Osteoblast (primary cell): ENCODE results near the gene METTL21A. TPM values are rescaled to one million over a fixed set of nuclear protein-coding genes. Genes with fewer than 3 reads are reported as not detected.
"Not testable (repeated sequence)": the region's sequence is repeated elsewhere in the genome, so short reads cannot be mapped to it uniquely, and the experiment has no call there.

Source experiments
- DNase-seq: peaks from one replicate; pipeline ENCODE4 v3.0.0; 2011; ENCODE audit warnings: low spot score, mixed read lengths; ENCODE audit not compliant: insufficient read length; ENCODE audit errors: missing footprints
- H2AFZ ChIP-seq: 2 replicates; pipeline ENCODE4 v1.6.0; 2011; ENCODE audit warnings: mild to moderate bottlenecking, low read length
- H3K27ac ChIP-seq: 2 replicates; pipeline ENCODE4 v1.5.1; 2011; ENCODE audit warnings: mild to moderate bottlenecking, low read depth, low read length, moderate library complexity
- H3K27me3 ChIP-seq: 2 replicates; pipeline ENCODE4 v1.6.0; 2012; ENCODE audit warnings: mild to moderate bottlenecking, control low read depth, inconsistent platforms, low read length, moderate library complexity; ENCODE audit not compliant: insufficient read depth
- H3K36me3 ChIP-seq: 2 replicates; pipeline ENCODE4 v1.5.1; 2011; ENCODE audit warnings: mild to moderate bottlenecking, low read length, control low read depth, moderate library complexity; ENCODE audit not compliant: insufficient read depth
- H3K4me1 ChIP-seq: 2 replicates; pipeline ENCODE4 v1.5.1; 2011; ENCODE audit warnings: mild to moderate bottlenecking, low read length, control low read depth, moderate library complexity; ENCODE audit not compliant: insufficient read depth
- H3K4me2 ChIP-seq: 2 replicates; pipeline ENCODE4 v1.6.0; 2011; ENCODE audit warnings: mild to moderate bottlenecking, low read length; ENCODE audit not compliant: insufficient read depth
- H3K4me3 ChIP-seq: fragments of 200-600 bp; sonication (generic); 3 replicates; pipeline ENCODE4 v1.5.1; 2012; ENCODE audit warnings: mild to moderate bottlenecking, low read length, inconsistent platforms; ENCODE audit not compliant: insufficient read depth
- H3K79me2 ChIP-seq: 2 replicates; pipeline ENCODE4 v1.6.0; 2012; ENCODE audit warnings: mild to moderate bottlenecking, low read length, control low read depth, inconsistent platforms; ENCODE audit not compliant: insufficient read depth
- H3K9me3 ChIP-seq: 2 replicates; pipeline ENCODE4 v1.5.1; 2011; ENCODE audit warnings: low read depth, low read length, control low read depth
- H4K20me1 ChIP-seq: 2 replicates; pipeline ENCODE4 v1.6.0; 2012; ENCODE audit warnings: mild to moderate bottlenecking, low read length, control low read depth; ENCODE audit not compliant: insufficient read depth
- total RNA-seq: library from RNA; depleted of rRNA; stranded (reverse); fragments of >200 nt; gene quantifications from 2 replicates; pipeline ENCODE4 v1.2.3, GENCODE V29; 2012
- TF ChIP-seq, protein P1 (sequence below): IDR thresholded peaks from 2 replicates; pipeline ENCODE4 v1.5.1; 2011; ENCODE audit warnings: mild to moderate bottlenecking, low read depth, low read length, moderate library complexity; ENCODE audit errors: extremely low read depth

Gene METTL21A
- total RNA-seq, 1 donor: 13.4 TPM

GRCh38 chr2:207658156-207658555 is 33.0 kb upstream of the METTL21A start:
- H2AFZ ChIP-seq: no peak overlapping the region
- no peak overlapping the region for H3K27ac ChIP-seq
- H3K27me3 ChIP-seq: no peaks in the 10 kb centered on the region
- no peaks in the 10 kb centered on the region for H3K36me3 ChIP-seq
- H3K4me2 ChIP-seq: no peak overlapping the region
- H3K4me1 ChIP-seq: no peaks in the 10 kb centered on the region
- H3K9me3 ChIP-seq: no peaks in the 10 kb centered on the region
- TF ChIP-seq, protein P1, sequence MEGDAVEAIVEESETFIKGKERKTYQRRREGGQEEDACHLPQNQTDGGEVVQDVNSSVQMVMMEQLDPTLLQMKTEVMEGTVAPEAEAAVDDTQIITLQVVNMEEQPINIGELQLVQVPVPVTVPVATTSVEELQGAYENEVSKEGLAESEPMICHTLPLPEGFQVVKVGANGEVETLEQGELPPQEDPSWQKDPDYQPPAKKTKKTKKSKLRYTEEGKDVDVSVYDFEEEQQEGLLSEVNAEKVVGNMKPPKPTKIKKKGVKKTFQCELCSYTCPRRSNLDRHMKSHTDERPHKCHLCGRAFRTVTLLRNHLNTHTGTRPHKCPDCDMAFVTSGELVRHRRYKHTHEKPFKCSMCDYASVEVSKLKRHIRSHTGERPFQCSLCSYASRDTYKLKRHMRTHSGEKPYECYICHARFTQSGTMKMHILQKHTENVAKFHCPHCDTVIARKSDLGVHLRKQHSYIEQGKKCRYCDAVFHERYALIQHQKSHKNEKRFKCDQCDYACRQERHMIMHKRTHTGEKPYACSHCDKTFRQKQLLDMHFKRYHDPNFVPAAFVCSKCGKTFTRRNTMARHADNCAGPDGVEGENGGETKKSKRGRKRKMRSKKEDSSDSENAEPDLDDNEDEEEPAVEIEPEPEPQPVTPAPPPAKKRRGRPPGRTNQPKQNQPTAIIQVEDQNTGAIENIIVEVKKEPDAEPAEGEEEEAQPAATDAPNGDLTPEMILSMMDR: no peak
- H4K20me1 ChIP-seq: no peaks in the 10 kb centered on the region
- H3K4me3 ChIP-seq: no peak overlapping the region
- H3K79me2 ChIP-seq: no peaks in the 10 kb centered on the region
- DNase-seq: no peak

DNA sequence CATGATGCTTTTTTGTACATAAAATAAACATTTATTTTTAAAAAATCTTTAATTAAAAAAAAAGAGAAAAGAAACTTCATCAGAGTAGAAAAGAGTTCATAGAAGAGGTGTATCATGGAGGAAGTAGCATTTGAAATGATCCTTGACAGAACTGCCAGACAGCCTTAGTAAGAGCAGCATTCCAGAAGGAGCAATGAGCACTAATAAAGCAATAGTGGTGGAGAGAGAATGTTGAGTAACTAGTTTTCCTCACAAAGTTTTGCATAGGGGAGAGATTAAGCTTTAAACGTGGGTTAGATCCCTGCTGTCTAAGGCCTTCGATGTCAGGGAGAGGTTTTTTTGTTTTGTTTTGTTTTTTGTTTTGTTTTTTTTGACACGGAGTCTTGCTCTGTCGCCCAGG is 29.8 kb upstream of the METTL21A start:
- no peak for DNase-seq
- Histone ChIP-seq H2AFZ (no peak overlapping the region), H3K9me3 (no peaks in the 10 kb centered on the region), H3K27ac (no peak overlapping the region), H3K79me2 (no peaks in the 10 kb centered on the region), H3K27me3 (no peaks in the 10 kb centered on the region), H3K4me1 (no peaks in the 10 kb centered on the region), H4K20me1 (no peaks in the 10 kb centered on the region), H3K4me2 (no peak overlapping the region), H3K36me3 (no peaks in the 10 kb centered on the region), H3K4me3 (no peak overlapping the region)
- TF ChIP-seq, protein P1: no peak

- not testable (repeated sequence) for DNase-seq, H4K20me1 ChIP-seq, H3K27me3 ChIP-seq, H3K4me3 ChIP-seq, H3K4me2 ChIP-seq, H3K79me2 ChIP-seq, H3K9me3 ChIP-seq, H3K36me3 ChIP-seq, H3K4me1 ChIP-seq, H2AFZ ChIP-seq, H3K27ac ChIP-seq
These were observed 21.4 kb upstream of the METTL21A start for GRCh38 chr2:207646582-207646981.

- TF ChIP-seq, protein P1: no peak
- H3K27me3 ChIP-seq: no peaks in the 10 kb centered on the region
- no peak overlapping the region for H3K4me2 ChIP-seq
- H3K79me2 ChIP-seq: no peaks in the 10 kb centered on the region
- H3K4me3 ChIP-seq: no peak overlapping the region
- H2AFZ ChIP-seq: no peak overlapping the region
- H3K36me3 ChIP-seq: no peaks in the 10 kb centered on the region
- H3K4me1 ChIP-seq: no peaks in the 10 kb centered on the region
- no peak overlapping the region for H3K27ac ChIP-seq
- H4K20me1 ChIP-seq: no peaks in the 10 kb centered on the region
- peaks cover 3% of the 10 kb centered on the region for H3K9me3 ChIP-seq
- no peak for DNase-seq
These were observed 18.7 kb upstream of the METTL21A start for GRCh38 chr2:207643892-207644291.
